ENCODE results near the gene GDA. TPM values are rescaled to one million over a fixed set of nuclear protein-coding genes. Genes with fewer than 3 reads are reported as not detected.

Gene GDA
- total RNA-seq, 1 experiment from 2014 or later: not detected

DNA sequence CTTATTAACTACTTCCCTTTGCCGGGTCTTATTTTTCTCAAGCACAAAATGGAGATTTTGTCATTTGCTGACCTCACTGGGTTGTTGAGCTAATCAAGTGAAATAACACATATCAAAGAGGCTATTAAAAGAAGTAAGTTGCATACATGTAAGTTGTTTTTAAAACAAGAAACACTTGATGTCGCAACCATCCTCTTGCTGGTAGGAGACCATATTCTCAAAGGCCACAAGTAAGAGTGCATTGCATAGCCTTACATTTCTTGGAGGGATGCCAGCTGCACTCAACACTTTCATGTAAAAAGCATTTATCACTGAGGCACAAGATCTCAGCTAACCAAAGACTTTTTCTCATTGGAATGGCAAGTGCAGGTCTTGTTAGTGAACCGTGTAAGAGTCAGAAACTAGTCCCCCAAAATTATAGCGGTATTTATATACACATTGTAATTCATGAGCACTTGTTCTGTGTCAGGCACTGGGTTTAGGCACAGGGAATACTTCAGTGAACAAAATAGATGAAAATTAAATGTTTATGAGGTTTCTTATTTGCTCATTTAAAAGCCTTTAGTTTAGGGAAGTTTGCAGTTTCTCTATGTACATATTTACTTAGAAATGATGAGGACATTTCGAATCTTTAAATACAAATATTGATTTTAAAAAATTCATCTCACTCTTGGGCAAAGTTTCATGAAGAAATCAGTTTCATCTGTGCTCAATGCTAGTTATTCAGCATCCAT lies 143.8 kb downstream of the GDA start:
- Histone ChIP-seq H3K79me2 (ENCODE audit: low read length) (no peaks in the 10 kb centered on the region), H3K27ac (ENCODE audit: low read length) (no peak overlapping the region), H3K9ac (ENCODE audit: low read length) (no peak overlapping the region), H3K4me1 (ENCODE audit: low read length) (no peaks in the 10 kb centered on the region), H4K20me1 (ENCODE audit: insufficient read depth, low read depth, low read length) (no peaks in the 10 kb centered on the region), H3K27me3 (ENCODE audit: low read length) (no peaks in the 10 kb centered on the region), H3K9me3 (ENCODE audit: low read length) (no peaks in the 10 kb centered on the region), H3K4me3 (ENCODE audit: low read length) (no peak overlapping the region), H3K9me2 (replicated peaks; ENCODE audit: insufficient read depth, low read length) (no peaks in the 10 kb centered on the region), H3K4me2 (ENCODE audit: low read depth, low read length, poor library complexity, severe bottlenecking) (no peak overlapping the region), H3K36me3 (ENCODE audit: insufficient read depth, low read length) (no peaks in the 10 kb centered on the region), H2AFZ (ENCODE audit: low read length) (no peak overlapping the region)
- no peak for DNase-seq

DNA sequence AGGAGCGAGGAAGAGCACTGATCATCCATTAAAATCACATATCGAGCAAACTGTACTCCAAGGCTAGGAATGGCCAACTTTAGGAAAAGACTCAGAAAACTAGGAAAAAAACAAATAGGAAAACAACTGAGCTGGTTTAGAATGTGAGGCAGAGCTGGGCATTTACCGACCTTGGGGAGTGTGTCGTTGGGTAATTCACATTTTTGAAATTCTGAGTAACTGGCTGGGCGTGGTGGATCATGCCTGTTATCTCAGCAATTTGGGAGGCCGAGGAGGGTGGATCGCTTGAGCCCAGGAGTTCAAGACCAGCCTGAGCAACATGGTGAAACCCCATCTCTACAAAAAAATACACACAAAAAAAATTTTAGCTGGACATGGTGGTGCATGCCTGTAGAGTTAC lies 145.7 kb downstream of the GDA start:
- Histone ChIP-seq H3K27me3 (ENCODE audit: low read length) (no peaks in the 10 kb centered on the region), H3K4me3 (ENCODE audit: low read length) (no peak overlapping the region), H4K20me1 (ENCODE audit: insufficient read depth, low read depth, low read length) (no peaks in the 10 kb centered on the region), H2AFZ (ENCODE audit: low read length) (no peak overlapping the region), H3K27ac (ENCODE audit: low read length) (no peak overlapping the region), H3K9ac (ENCODE audit: low read length) (no peak overlapping the region), H3K79me2 (ENCODE audit: low read length) (no peaks in the 10 kb centered on the region), H3K4me2 (ENCODE audit: low read depth, low read length, poor library complexity, severe bottlenecking) (no peak overlapping the region), H3K9me2 (replicated peaks; ENCODE audit: insufficient read depth, low read length) (no peaks in the 10 kb centered on the region), H3K36me3 (ENCODE audit: insufficient read depth, low read length) (no peaks in the 10 kb centered on the region), H3K4me1 (ENCODE audit: low read length) (no peaks in the 10 kb centered on the region), H3K9me3 (ENCODE audit: low read length) (no peaks in the 10 kb centered on the region)
- DNase-seq: no peak

DNA sequence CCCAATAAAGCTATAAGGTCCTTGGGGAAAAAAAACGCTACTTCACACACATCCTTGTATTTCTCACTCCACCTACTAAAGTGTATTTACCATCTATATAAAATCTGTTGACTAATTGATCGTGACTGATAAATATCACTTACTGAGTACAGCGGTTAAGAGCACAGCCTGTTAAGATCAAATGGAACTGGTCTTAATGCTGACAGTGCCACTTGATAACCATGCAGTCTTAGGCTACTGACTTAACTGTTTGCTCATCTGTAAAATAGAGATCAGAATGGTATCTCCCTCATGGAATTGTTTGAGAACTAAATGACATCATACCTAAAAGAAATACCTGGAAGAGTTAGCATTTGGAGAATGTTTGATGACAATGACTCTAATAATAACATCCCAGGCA lies 148.3 kb downstream of the GDA start:
- no peaks in the 10 kb centered on the region for H3K79me2 ChIP-seq (ENCODE audit: low read length)
- no peak overlapping the region for H2AFZ ChIP-seq (ENCODE audit: low read length)
- H3K4me3 ChIP-seq (ENCODE audit: low read length): no peak overlapping the region
- H3K27ac ChIP-seq (ENCODE audit: low read length): no peak overlapping the region
- no peaks in the 10 kb centered on the region for H3K9me3 ChIP-seq (ENCODE audit: low read length)
- no peaks in the 10 kb centered on the region for H3K27me3 ChIP-seq (ENCODE audit: low read length)
- no peaks in the 10 kb centered on the region for H3K9me2 ChIP-seq (replicated peaks; ENCODE audit: insufficient read depth, low read length)
- H3K9ac ChIP-seq (ENCODE audit: low read length): no peak overlapping the region
- H4K20me1 ChIP-seq (ENCODE audit: insufficient read depth, low read depth, low read length): no peaks in the 10 kb centered on the region
- no peaks in the 10 kb centered on the region for H3K4me1 ChIP-seq (ENCODE audit: low read length)
- DNase-seq: no peak
- H3K4me2 ChIP-seq (ENCODE audit: low read depth, low read length, poor library complexity, severe bottlenecking): no peak overlapping the region
- H3K36me3 ChIP-seq (ENCODE audit: insufficient read depth, low read length): no peaks in the 10 kb centered on the region

DNA sequence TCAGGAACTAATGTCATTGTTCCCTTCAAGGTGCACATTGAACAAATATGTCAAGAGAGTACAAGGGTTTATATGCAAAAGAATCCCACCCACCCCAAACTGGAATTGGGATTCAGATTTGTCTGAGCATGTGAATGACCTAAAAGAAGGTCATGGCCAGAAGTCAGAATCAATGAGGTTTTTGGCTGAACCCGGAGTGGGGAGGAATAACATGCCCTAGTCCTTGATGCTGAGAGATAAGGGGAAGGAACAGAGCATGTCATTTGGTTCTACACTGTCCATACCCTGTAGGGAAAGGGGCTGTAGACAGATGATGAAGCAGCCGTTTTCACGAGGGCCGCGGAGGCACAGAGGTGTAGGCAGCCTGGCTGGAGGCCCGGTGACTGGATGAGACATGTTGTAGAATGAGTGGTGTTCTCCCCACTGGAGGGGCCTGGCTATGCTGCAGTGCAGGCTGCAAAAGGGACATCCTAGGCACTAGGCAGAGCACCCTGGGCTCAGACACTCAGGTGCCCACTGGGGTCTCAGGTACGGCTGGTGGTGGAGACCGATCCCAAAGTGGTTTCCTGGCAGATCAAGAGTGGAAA lies 149.9 kb downstream of the GDA start:
- no peak overlapping the region for H3K4me3 ChIP-seq (ENCODE audit: low read length)
- H3K36me3 ChIP-seq (ENCODE audit: insufficient read depth, low read length): no peaks in the 10 kb centered on the region
- no peaks in the 10 kb centered on the region for H3K79me2 ChIP-seq (ENCODE audit: low read length)
- no peak for DNase-seq
- no peaks in the 10 kb centered on the region for H3K9me2 ChIP-seq (replicated peaks; ENCODE audit: insufficient read depth, low read length)
- H3K9ac ChIP-seq (ENCODE audit: low read length): no peak overlapping the region
- no peaks in the 10 kb centered on the region for H3K4me1 ChIP-seq (ENCODE audit: low read length)
- no peak overlapping the region for H3K27ac ChIP-seq (ENCODE audit: low read length)
- H4K20me1 ChIP-seq (ENCODE audit: insufficient read depth, low read depth, low read length): no peaks in the 10 kb centered on the region
- no peak overlapping the region for H3K4me2 ChIP-seq (ENCODE audit: low read depth, low read length, poor library complexity, severe bottlenecking)
- no peaks in the 10 kb centered on the region for H3K9me3 ChIP-seq (ENCODE audit: low read length)
- H2AFZ ChIP-seq (ENCODE audit: low read length): no peak overlapping the region
- no peaks in the 10 kb centered on the region for H3K27me3 ChIP-seq (ENCODE audit: low read length)

DNA sequence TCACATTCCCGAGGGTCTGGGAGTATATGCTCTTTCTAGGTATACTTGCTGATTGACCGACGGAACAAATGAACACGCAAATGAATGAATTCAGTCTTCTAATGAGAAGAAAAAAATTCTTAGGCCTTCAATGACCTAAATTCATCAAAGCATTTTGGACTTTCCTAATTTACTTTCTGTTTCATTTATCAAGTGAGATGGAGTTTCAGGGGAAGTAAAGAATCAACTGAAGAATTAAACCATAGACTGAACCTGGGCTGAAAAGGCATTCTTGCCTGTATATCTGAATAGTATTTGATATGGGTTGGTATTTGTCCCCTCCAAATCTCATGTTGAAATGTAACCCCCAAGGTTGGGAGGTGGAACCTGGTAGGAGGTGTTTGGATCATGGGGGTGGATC lies 151.6 kb downstream of the GDA start:
- Histone ChIP-seq H3K9me2 (replicated peaks; ENCODE audit: insufficient read depth, low read length) (no peaks in the 10 kb centered on the region), H3K4me2 (ENCODE audit: low read depth, low read length, poor library complexity, severe bottlenecking) (no peak overlapping the region), H4K20me1 (ENCODE audit: insufficient read depth, low read depth, low read length) (no peaks in the 10 kb centered on the region), H3K4me1 (ENCODE audit: low read length) (no peaks in the 10 kb centered on the region), H3K27me3 (ENCODE audit: low read length) (no peaks in the 10 kb centered on the region), H3K9me3 (ENCODE audit: low read length) (no peaks in the 10 kb centered on the region), H3K27ac (ENCODE audit: low read length) (no peak overlapping the region), H3K9ac (ENCODE audit: low read length) (no peak overlapping the region), H3K4me3 (ENCODE audit: low read length) (no peak overlapping the region), H3K36me3 (ENCODE audit: insufficient read depth, low read length) (no peaks in the 10 kb centered on the region), H3K79me2 (ENCODE audit: low read length) (no peaks in the 10 kb centered on the region), H2AFZ (ENCODE audit: low read length) (no peak overlapping the region)
- DNase-seq: no peak

Small RNAs within 50 kb of the gene (small RNA-seq; reads per million reads assigned to genes)
- gene RNA5SP285: not detected

Other genes starting within 250 kb of the GDA start
- gene ABHD17B, start 238.2 kb upstream of the GDA start, total RNA-seq (2014; rRNA removed; shearing (Covaris generic); ENCODE audit: low replicate concordance): 3.9 and 12.9 TPM in 2 replicates
- 6.0 and 9.2 TPM in 2 replicates for gene C9orf85, start 237.8 kb upstream of the GDA start, total RNA-seq (2014; rRNA removed; shearing (Covaris generic); ENCODE audit: low replicate concordance)
- not detected in 2 replicates for gene C9orf57, start 88.8 kb upstream of the GDA start, total RNA-seq (2014; rRNA removed; shearing (Covaris generic); ENCODE audit: low replicate concordance)
- 35.0 and 46.4 TPM in 2 replicates for gene ZFAND5, start 215.8 kb downstream of the GDA start, total RNA-seq (2014; rRNA removed; shearing (Covaris generic); ENCODE audit: low replicate concordance)

Measured in Karpas-422 (cell line).